G401.6 (cell line): ENCODE measurements around the gene ANAPC15.
"Not testable (repeated sequence)": the region's sequence is repeated elsewhere in the genome, so short reads cannot be mapped to it uniquely, and the experiment has no call there.

Experiments
- FAIRE-seq: peaks from 2 replicates; lab custom pipeline; 2012; peaks lifted over from hg19 to GRCh38; lab: Jason Lieb, UNC

Gene ANAPC15

GRCh38 chr11:72112143-72112977, at the start of gene ANAPC15:
TSS of gene ANAPC15 (minus strand) at chr11:72112695. CDS start at chr11:72111276, 1,419 bp downstream.
- peak; percentile 99 for FAIRE-seq

- no peak for FAIRE-seq
These were observed 47.8 kb upstream of the ANAPC15 start for GRCh38 chr11:72160319-72160718.

- no peak for FAIRE-seq
These were observed 44.6 kb upstream of the ANAPC15 start for GRCh38 chr11:72157131-72157530.

GRCh38 chr11:72155751-72156150, 43.3 kb upstream of the ANAPC15 start:
- no peak for FAIRE-seq

GRCh38 chr11:72154816-72155215, 42.3 kb upstream of the ANAPC15 start:
- FAIRE-seq, result no peak

GRCh38 chr11:72153874-72154273, 41.4 kb upstream of the ANAPC15 start:
- not testable (repeated sequence) for FAIRE-seq

GRCh38 chr11:72150882-72151281, 38.4 kb upstream of the ANAPC15 start:
- no peak for FAIRE-seq

- FAIRE-seq, result no peak
These were observed 34.1 kb upstream of the ANAPC15 start for GRCh38 chr11:72146625-72147024.

- no peak for FAIRE-seq
These were observed 32.5 kb upstream of the ANAPC15 start for GRCh38 chr11:72144807-72145565.

- not testable (repeated sequence) for FAIRE-seq
These were observed 30.0 kb upstream of the ANAPC15 start for GRCh38 chr11:72142543-72142942.

- FAIRE-seq, result not testable (repeated sequence)
These were observed 29.6 kb upstream of the ANAPC15 start for GRCh38 chr11:72142086-72142485.

GRCh38 chr11:72141066-72141465, 28.6 kb upstream of the ANAPC15 start:
- no peak for FAIRE-seq

- FAIRE-seq, result no peak
These were observed 28.2 kb upstream of the ANAPC15 start for GRCh38 chr11:72140661-72141060.

- no peak for FAIRE-seq
These were observed 27.0 kb upstream of the ANAPC15 start for GRCh38 chr11:72139500-72139899.

- no peak for FAIRE-seq
These were observed 26.4 kb upstream of the ANAPC15 start for GRCh38 chr11:72138821-72139390.

GRCh38 chr11:72136684-72137262, 24.3 kb upstream of the ANAPC15 start:
- FAIRE-seq, result no peak

GRCh38 chr11:72135891-72136683, 23.6 kb upstream of the ANAPC15 start:
- FAIRE-seq, result no peak

- not testable (repeated sequence) for FAIRE-seq
These were observed 23.0 kb upstream of the ANAPC15 start, which contains the start of gene FOLR3 for GRCh38 chr11:72135473-72135872. TSS of gene FOLR3 (plus strand) at chr11:72135725. CDS start at chr11:72135953, 228 bp downstream.

- FAIRE-seq, result no peak
These were observed 20.2 kb upstream of the ANAPC15 start for GRCh38 chr11:72132646-72133045.

- no peak for FAIRE-seq
These were observed 16.9 kb upstream of the ANAPC15 start for GRCh38 chr11:72129381-72129780.

- FAIRE-seq, result no peak
These were observed 15.4 kb upstream of the ANAPC15 start for GRCh38 chr11:72127923-72128322.

- FAIRE-seq, result no peak
These were observed 13.5 kb upstream of the ANAPC15 start for GRCh38 chr11:72125956-72126355.
